Fibroblast of lung (primary cell): Measurements from ENCODE around the gene SPEN.

Experiments used
- EZH2 ChIP-seq: IDR thresholded peaks from 2 replicates; pipeline ENCODE4 v1.5.1; 2012; ENCODE audit warnings: low read length, control low read depth, mild to moderate bottlenecking; ENCODE audit errors: missing control alignments
- TF ChIP-seq, protein P1 (sequence below), 2 donors: IDR thresholded peaks in 1 of 2; conservative IDR thresholded peaks in 1 of 2; 1 replicate in 1 of 2; 2 replicates in 1 of 2; pipeline ENCODE4 v1.5.1; 2011 to 2012; ENCODE audit warnings: low read length in 2 of 2, control low read depth in 1 of 2, inconsistent platforms in 1 of 2, low read depth in 1 of 2, mild to moderate bottlenecking in 1 of 2

DNA sequence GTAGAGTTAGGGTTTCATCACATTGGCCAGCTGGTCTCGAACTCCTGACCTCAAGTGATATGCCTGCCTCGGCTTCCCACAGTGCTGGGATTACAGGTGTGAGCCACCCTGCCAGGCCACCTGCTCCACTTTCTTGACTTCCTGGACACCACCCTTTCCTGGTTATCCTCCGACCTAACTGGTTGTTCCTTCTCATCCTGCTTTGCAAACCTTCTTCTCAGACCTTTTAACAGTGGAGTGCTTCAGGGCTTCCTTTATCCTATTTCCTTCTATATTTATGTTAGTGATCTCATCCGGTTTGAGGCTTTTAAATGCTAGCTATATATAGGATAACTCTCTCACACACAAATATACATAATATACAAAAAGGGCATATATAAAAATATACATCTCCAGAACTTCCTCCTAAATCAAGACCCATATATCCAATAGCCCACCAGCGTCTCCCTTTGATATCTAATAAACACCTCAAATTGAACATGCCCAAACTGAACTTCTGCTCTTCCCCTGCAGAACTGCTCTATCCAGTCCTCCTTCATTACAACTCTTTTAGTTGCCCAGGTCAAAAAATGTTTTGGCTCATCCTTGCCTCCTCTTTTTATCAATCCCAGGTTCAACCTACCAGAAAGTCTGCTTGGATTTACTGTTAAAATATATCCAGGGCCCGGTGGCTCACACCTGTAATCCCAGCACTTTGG lies 20.5 kb upstream of the SPEN start:
- TF ChIP-seq, protein P1, sequence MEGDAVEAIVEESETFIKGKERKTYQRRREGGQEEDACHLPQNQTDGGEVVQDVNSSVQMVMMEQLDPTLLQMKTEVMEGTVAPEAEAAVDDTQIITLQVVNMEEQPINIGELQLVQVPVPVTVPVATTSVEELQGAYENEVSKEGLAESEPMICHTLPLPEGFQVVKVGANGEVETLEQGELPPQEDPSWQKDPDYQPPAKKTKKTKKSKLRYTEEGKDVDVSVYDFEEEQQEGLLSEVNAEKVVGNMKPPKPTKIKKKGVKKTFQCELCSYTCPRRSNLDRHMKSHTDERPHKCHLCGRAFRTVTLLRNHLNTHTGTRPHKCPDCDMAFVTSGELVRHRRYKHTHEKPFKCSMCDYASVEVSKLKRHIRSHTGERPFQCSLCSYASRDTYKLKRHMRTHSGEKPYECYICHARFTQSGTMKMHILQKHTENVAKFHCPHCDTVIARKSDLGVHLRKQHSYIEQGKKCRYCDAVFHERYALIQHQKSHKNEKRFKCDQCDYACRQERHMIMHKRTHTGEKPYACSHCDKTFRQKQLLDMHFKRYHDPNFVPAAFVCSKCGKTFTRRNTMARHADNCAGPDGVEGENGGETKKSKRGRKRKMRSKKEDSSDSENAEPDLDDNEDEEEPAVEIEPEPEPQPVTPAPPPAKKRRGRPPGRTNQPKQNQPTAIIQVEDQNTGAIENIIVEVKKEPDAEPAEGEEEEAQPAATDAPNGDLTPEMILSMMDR (conservative IDR thresholded peaks at IDR 0.05 in 1 of 2, IDR thresholded peaks at IDR 0.05 in 1 of 2; ENCODE audit: low read depth in 1 of 2, low read length in 2 of 2) = no peak
- TF ChIP-seq EZH2 = no peak
